ENCODE data around the gene C16orf86.

The C16orf86 gene

DNA sequence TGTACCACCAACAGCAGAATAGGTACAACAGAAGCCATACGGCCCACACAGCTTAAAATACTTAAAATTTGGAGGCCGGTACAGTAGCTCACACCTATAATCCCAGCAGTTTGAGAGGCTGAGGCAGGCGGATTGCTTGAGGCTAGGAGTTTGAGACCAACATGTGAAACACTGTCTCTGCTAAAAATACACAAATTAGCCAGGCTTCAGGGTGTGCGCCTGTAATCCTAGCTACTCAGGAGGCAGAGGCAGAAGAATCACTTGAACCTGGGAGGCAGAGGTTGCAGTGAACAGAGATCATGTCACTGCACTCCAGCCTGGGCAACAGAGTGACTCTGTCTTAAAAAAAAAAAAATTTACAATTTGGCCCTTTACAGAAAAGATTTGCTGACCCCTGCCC lies 35.5 kb downstream of the C16orf86 start:
- no peak for ATAC-seq

DNA sequence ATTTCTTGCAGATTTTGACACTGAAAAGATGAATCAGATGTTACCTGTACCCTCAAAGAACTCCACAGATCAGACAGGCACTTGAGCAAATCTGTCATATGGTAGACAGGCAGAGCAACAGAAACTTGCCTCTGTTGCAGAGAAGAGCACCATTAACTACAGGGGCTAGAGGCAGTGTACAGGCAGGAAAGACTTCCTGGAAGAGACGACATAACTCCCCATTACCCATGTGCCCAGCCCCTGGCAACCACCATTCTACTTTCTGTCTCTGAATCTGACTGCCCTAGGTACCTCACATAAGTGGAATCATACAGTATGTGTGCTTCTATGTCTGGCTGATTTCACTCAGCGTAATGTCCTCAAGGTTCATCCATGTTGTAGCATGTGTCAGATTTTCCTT lies 37.0 kb downstream of the C16orf86 start:
- no peak for ATAC-seq
- TF ChIP-seq, protein P1, sequence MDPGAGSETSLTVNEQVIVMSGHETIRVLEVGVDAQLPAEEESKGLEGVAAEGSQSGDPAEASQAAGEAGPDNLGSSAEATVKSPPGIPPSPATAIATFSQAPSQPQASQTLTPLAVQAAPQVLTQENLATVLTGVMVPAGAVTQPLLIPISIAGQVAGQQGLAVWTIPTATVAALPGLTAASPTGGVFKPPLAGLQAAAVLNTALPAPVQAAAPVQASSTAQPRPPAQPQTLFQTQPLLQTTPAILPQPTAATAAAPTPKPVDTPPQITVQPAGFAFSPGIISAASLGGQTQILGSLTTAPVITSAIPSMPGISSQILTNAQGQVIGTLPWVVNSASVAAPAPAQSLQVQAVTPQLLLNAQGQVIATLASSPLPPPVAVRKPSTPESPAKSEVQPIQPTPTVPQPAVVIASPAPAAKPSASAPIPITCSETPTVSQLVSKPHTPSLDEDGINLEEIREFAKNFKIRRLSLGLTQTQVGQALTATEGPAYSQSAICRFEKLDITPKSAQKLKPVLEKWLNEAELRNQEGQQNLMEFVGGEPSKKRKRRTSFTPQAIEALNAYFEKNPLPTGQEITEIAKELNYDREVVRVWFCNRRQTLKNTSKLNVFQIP (CRISPR knock-in tag; IDR thresholded peaks at IDR 0.05; ENCODE audit: borderline replicate concordance, low read depth) = no peak
- no peak for TF ChIP-seq ZNF565 (CRISPR knock-in tag; conservative IDR thresholded peaks at IDR 0.05; ENCODE audit: low read depth)
- TF ChIP-seq OSR1 (CRISPR knock-in tag; IDR thresholded peaks at IDR 0.05) = no peak
- TF ChIP-seq, protein P2, sequence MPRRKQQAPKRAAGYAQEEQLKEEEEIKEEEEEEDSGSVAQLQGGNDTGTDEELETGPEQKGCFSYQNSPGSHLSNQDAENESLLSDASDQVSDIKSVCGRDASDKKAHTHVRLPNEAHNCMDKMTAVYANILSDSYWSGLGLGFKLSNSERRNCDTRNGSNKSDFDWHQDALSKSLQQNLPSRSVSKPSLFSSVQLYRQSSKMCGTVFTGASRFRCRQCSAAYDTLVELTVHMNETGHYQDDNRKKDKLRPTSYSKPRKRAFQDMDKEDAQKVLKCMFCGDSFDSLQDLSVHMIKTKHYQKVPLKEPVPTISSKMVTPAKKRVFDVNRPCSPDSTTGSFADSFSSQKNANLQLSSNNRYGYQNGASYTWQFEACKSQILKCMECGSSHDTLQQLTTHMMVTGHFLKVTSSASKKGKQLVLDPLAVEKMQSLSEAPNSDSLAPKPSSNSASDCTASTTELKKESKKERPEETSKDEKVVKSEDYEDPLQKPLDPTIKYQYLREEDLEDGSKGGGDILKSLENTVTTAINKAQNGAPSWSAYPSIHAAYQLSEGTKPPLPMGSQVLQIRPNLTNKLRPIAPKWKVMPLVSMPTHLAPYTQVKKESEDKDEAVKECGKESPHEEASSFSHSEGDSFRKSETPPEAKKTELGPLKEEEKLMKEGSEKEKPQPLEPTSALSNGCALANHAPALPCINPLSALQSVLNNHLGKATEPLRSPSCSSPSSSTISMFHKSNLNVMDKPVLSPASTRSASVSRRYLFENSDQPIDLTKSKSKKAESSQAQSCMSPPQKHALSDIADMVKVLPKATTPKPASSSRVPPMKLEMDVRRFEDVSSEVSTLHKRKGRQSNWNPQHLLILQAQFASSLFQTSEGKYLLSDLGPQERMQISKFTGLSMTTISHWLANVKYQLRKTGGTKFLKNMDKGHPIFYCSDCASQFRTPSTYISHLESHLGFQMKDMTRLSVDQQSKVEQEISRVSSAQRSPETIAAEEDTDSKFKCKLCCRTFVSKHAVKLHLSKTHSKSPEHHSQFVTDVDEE (CRISPR knock-in tag; IDR thresholded peaks at IDR 0.05) = no peak
- TF ChIP-seq ARNTL (CRISPR knock-in tag; IDR thresholded peaks at IDR 0.05; ENCODE audit: borderline replicate concordance, low read depth) = no peak
- TF ChIP-seq, protein P3, sequence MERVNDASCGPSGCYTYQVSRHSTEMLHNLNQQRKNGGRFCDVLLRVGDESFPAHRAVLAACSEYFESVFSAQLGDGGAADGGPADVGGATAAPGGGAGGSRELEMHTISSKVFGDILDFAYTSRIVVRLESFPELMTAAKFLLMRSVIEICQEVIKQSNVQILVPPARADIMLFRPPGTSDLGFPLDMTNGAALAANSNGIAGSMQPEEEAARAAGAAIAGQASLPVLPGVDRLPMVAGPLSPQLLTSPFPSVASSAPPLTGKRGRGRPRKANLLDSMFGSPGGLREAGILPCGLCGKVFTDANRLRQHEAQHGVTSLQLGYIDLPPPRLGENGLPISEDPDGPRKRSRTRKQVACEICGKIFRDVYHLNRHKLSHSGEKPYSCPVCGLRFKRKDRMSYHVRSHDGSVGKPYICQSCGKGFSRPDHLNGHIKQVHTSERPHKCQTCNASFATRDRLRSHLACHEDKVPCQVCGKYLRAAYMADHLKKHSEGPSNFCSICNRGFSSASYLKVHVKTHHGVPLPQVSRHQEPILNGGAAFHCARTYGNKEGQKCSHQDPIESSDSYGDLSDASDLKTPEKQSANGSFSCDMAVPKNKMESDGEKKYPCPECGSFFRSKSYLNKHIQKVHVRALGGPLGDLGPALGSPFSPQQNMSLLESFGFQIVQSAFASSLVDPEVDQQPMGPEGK (CRISPR knock-in tag; IDR thresholded peaks at IDR 0.05; ENCODE audit: borderline replicate concordance) = no peak
- no peak for TF ChIP-seq RARB (CRISPR knock-in tag; IDR thresholded peaks at IDR 0.05)
- TF ChIP-seq TCF4 (CRISPR knock-in tag; IDR thresholded peaks at IDR 0.05; ENCODE audit: borderline replicate concordance) = no peak

More for the DNA sequence above, 35.5 kb downstream of the C16orf86 start:
- TF ChIP-seq ZFP30 (CRISPR knock-in tag; IDR thresholded peaks at IDR 0.05) (no peak), ZNF8 (CRISPR knock-in tag; IDR thresholded peaks at IDR 0.05) (no peak), BACH2 (CRISPR knock-in tag; IDR thresholded peaks at IDR 0.05; ENCODE audit: borderline replicate concordance) (no peak), TCF4 (CRISPR knock-in tag; IDR thresholded peaks at IDR 0.05; ENCODE audit: borderline replicate concordance) (no peak), ZFP3 (CRISPR knock-in tag; IDR thresholded peaks at IDR 0.05) (no peak), ZNF565 (CRISPR knock-in tag; conservative IDR thresholded peaks at IDR 0.05; ENCODE audit: low read depth) (no peak), CSDC2 (CRISPR knock-in tag; IDR thresholded peaks at IDR 0.05) (no peak), TOX (CRISPR knock-in tag; IDR thresholded peaks at IDR 0.05; ENCODE audit: borderline replicate concordance) (no peak), ESRRG (CRISPR knock-in tag; IDR thresholded peaks at IDR 0.05) (no peak), GLIS3 (CRISPR knock-in tag; IDR thresholded peaks at IDR 0.05) (no peak), ZC3H10 (CRISPR knock-in tag; IDR thresholded peaks at IDR 0.05) (no peak), OSR1 (CRISPR knock-in tag; IDR thresholded peaks at IDR 0.05) (no peak), ARNTL (CRISPR knock-in tag; IDR thresholded peaks at IDR 0.05; ENCODE audit: borderline replicate concordance, low read depth) (no peak), PPARA (CRISPR knock-in tag; IDR thresholded peaks at IDR 0.05; ENCODE audit: borderline replicate concordance) (no peak), ISL1 (CRISPR knock-in tag; IDR thresholded peaks at IDR 0.05) (no peak)
- TF ChIP-seq, protein P4, sequence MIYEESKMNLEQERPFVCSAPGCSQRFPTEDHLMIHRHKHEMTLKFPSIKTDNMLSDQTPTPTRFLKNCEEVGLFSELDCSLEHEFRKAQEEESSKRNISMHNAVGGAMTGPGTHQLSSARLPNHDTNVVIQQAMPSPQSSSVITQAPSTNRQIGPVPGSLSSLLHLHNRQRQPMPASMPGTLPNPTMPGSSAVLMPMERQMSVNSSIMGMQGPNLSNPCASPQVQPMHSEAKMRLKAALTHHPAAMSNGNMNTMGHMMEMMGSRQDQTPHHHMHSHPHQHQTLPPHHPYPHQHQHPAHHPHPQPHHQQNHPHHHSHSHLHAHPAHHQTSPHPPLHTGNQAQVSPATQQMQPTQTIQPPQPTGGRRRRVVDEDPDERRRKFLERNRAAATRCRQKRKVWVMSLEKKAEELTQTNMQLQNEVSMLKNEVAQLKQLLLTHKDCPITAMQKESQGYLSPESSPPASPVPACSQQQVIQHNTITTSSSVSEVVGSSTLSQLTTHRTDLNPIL (CRISPR knock-in tag; IDR thresholded peaks at IDR 0.05; ENCODE audit: low read depth) = no peak
- TF ChIP-seq, protein P5, sequence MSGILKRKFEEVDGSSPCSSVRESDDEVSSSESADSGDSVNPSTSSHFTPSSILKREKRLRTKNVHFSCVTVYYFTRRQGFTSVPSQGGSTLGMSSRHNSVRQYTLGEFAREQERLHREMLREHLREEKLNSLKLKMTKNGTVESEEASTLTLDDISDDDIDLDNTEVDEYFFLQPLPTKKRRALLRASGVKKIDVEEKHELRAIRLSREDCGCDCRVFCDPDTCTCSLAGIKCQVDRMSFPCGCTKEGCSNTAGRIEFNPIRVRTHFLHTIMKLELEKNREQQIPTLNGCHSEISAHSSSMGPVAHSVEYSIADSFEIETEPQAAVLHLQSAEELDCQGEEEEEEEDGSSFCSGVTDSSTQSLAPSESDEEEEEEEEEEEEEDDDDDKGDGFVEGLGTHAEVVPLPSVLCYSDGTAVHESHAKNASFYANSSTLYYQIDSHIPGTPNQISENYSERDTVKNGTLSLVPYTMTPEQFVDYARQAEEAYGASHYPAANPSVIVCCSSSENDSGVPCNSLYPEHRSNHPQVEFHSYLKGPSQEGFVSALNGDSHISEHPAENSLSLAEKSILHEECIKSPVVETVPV (CRISPR knock-in tag; IDR thresholded peaks at IDR 0.05) = no peak
- TF ChIP-seq, protein P1 (CRISPR knock-in tag; IDR thresholded peaks at IDR 0.05; ENCODE audit: borderline replicate concordance, low read depth) = no peak
- TF ChIP-seq, protein P3 (CRISPR knock-in tag; IDR thresholded peaks at IDR 0.05; ENCODE audit: borderline replicate concordance) = no peak
- TF ChIP-seq, protein P2 (CRISPR knock-in tag; IDR thresholded peaks at IDR 0.05) = no peak

All from SK-N-SH treated with all-trans-retinoic acid at 6 μM for 48 hours (cell line).